Smooth muscle cell (in vitro differentiated cells): ENCODE data around the gene BTN1A1. TPM values are rescaled to one million over a fixed set of nuclear protein-coding genes. Genes with fewer than 3 reads are reported as not detected.

Experiments used
- DNase-seq: peaks from one replicate; lab custom pipeline; 2025; ENCODE audit not compliant: unreplicated experiment; lab: John Stamatoyannopoulos, UW
- H2AFZ ChIP-seq: fragments of 200-600 bp; sonication (generic); 2 replicates; pipeline ENCODE4 v1.6.0; 2016; ENCODE audit warnings: antibody characterized with exemption, low read depth, mild to moderate bottlenecking
- H3F3A ChIP-seq: fragments of 200-600 bp; sonication (generic); 2 replicates; pipeline ENCODE4 v1.6.0; 2017; ENCODE audit warnings: antibody characterized with exemption, low read depth
- H3K27ac ChIP-seq: fragments of 200-600 bp; sonication (generic); 2 replicates; pipeline ENCODE4 v1.5.1; 2016; ENCODE audit warnings: low read depth, mild to moderate bottlenecking
- H3K27me3 ChIP-seq: fragments of 200-600 bp; sonication (generic); 2 replicates; pipeline ENCODE4 v1.6.1; 2016; ENCODE audit warnings: low read depth, mild to moderate bottlenecking
- H3K36me3 ChIP-seq: fragments of 200-600 bp; sonication (generic); 2 replicates; pipeline ENCODE4 v1.5.1; 2016; ENCODE audit warnings: low read depth
- H3K4me1 ChIP-seq: fragments of 200-600 bp; sonication (generic); 2 replicates; pipeline ENCODE4 v1.5.1; 2016; ENCODE audit warnings: low read depth
- H3K4me2 ChIP-seq: fragments of 200-600 bp; sonication (generic); 2 replicates; pipeline ENCODE4 v1.6.0; 2016; ENCODE audit warnings: mild to moderate bottlenecking
- H3K4me3 ChIP-seq: fragments of 200-600 bp; sonication (generic); 2 replicates; pipeline ENCODE4 v1.5.1; 2016; ENCODE audit warnings: mild to moderate bottlenecking
- H3K79me2 ChIP-seq: fragments of 200-600 bp; sonication (generic); 2 replicates; pipeline ENCODE4 v1.6.0; 2016; ENCODE audit warnings: low read depth, mild to moderate bottlenecking
- H3K9ac ChIP-seq: fragments of 200-600 bp; sonication (generic); 2 replicates; pipeline ENCODE4 v1.6.0; 2016; ENCODE audit warnings: low read depth
- H3K9me3 ChIP-seq: fragments of 200-600 bp; sonication (generic); replicated peaks from 2 replicates; pipeline ENCODE4 v1.5.1; 2016; ENCODE audit warnings: low read depth
- H4K20me1 ChIP-seq: fragments of 200-600 bp; sonication (generic); 2 replicates; pipeline ENCODE4 v1.6.0; 2016; ENCODE audit warnings: low read depth
- WGBS: methylation state at CpG from one replicate; pipeline ENCODE4 v1.1.7; 2016; ENCODE audit warnings: low lambda C conversion rate; 5-methylcytosine and 5-hydroxymethylcytosine counted together
- polyA plus RNA-seq: library from polyadenylated mRNA; unstranded; fragments of >200 nt; fragmentation: Nextera tagmentation; extraction: Ambion mirVana; gene quantifications from 2 replicates; pipeline ENCODE4 v1.2.1, GENCODE V29; 2016
- total RNA-seq: library from RNA; depleted of rRNA; stranded (reverse); fragments of >200 nt; gene quantifications from 2 replicates; pipeline ENCODE4 v1.2.3, GENCODE V29; 2014
- TF ChIP-seq, protein P1 (sequence below): fragments of 200-600 bp; sonication (generic); IDR thresholded peaks from 2 replicates; pipeline ENCODE4 v1.5.1; 2017; ENCODE audit warnings: borderline replicate concordance, mild to moderate bottlenecking, antibody characterized with exemption; ENCODE audit not compliant: insufficient read depth, poor library complexity, severe bottlenecking

The BTN1A1 gene
- total and polyA plus RNA-seq, 2 experiments from 2014 or later, result not detected

DNA sequence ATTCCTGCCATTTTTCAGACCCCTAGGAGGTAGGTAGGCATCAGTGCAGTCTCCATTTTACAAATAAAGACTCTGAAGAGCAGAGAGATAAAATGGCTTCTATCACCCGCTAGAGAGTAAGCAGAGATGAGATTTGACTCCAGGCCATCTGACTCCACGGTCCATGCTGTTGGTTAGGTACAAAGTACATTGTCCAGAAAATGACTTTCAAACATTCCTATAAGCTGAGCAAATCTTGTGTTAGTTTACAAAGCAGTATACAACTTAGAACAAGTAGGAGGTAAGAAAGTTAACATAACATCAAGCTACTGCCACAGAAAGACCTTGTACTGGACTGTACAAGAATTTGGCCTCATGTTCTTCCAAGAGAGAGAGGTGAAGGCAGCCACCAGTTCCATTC lies 14.9 kb downstream of the BTN1A1 start:
- Histone ChIP-seq H4K20me1 (no peaks in the 10 kb centered on the region), H3K4me3 (no peak overlapping the region), H3K4me1 (no peaks in the 10 kb centered on the region), H3K4me2 (no peak overlapping the region), H3K27ac (no peak overlapping the region), H2AFZ (no peak overlapping the region), H3K79me2 (no peaks in the 10 kb centered on the region), H3K9ac (no peak overlapping the region), H3K9me3 (no peaks in the 10 kb centered on the region), H3K27me3 (no peaks in the 10 kb centered on the region), H3K36me3 (no peaks in the 10 kb centered on the region), H3F3A (peaks cover 2% of the 10 kb centered on the region)
- no peak for DNase-seq
- WGBS, result 85% methylated on average over 2 of the region's 2 CpGs
- TF ChIP-seq, protein P1, sequence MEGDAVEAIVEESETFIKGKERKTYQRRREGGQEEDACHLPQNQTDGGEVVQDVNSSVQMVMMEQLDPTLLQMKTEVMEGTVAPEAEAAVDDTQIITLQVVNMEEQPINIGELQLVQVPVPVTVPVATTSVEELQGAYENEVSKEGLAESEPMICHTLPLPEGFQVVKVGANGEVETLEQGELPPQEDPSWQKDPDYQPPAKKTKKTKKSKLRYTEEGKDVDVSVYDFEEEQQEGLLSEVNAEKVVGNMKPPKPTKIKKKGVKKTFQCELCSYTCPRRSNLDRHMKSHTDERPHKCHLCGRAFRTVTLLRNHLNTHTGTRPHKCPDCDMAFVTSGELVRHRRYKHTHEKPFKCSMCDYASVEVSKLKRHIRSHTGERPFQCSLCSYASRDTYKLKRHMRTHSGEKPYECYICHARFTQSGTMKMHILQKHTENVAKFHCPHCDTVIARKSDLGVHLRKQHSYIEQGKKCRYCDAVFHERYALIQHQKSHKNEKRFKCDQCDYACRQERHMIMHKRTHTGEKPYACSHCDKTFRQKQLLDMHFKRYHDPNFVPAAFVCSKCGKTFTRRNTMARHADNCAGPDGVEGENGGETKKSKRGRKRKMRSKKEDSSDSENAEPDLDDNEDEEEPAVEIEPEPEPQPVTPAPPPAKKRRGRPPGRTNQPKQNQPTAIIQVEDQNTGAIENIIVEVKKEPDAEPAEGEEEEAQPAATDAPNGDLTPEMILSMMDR, result no peak

DNA sequence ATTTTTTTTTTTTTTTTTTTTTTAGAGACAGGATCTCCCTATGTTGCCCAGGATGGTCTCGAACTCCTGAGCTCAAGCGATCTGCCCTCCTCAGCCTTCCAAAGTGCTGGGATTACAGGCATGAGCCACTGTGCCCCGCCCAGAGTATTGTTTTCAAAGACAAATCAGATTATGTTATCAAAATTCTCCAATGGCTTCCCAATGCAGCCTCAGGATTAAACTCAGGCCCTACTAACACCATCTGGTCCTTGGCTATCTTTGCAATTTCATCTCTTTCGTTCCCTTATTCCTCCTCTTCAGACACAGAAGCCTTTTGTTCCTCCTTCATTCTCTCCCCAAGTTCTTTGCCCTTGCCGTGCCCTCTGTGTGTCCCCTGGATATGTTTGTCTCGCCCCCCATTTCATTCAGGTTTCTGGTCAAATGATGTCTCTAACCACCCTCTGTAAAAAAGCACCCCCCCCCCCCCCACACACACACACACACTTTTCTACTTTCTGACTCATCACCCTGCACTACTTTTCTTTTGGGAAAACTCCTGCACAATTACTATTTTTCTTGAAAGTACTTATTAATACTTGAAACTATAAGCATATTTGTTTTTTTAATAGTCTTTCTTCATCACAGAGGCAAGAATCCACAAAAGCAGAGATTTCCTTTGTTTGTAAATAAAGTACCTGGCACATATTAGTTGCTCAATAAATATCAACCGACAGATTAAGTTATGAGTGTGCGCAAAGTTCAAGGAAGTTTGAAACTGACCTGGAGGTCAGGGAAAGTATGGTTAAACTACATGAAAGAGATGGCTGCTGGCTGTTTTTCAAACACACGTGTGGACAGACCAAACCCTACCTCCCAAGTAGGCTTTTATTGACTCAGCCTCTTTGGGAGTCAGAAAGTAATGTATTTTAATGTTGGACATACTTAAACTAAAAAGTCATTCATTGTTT lies 16.7 kb downstream of the BTN1A1 start:
- Histone ChIP-seq H3K79me2 (no peaks in the 10 kb centered on the region), H3K27me3 (no peaks in the 10 kb centered on the region), H3K9me3 (no peaks in the 10 kb centered on the region), H2AFZ (no peak overlapping the region), H3K4me1 (peaks cover 4% of the 10 kb centered on the region), H3K36me3 (no peaks in the 10 kb centered on the region), H3K4me2 (no peak overlapping the region), H3K27ac (no peak overlapping the region), H3K4me3 (no peak overlapping the region), H4K20me1 (no peaks in the 10 kb centered on the region), H3K9ac (no peak overlapping the region), H3F3A (peaks cover 7% of the 10 kb centered on the region)
- DNase-seq, result no peak
- 84% methylated on average over 9 of the region's 9 CpGs for WGBS
- TF ChIP-seq, protein P1, result no peak

DNA sequence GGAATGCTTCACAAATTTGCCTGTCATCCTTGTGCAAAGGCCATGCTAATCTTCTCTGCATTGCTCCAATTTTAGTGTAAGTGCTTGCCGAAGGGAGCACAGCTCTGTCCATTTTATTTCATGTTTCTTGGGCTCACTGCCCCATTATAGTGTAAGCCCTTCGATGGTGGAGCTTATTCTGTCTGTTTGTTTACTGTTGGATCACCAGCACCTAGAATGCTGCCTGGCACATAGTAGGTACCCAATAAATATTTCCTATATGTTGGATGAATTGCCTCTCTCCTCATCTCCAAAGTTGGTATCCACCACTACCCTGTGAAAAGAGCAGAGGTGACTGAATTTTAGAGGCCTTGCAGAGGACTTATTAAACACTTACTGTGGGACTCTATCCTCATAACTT lies 19.3 kb downstream of the BTN1A1 start:
- TF ChIP-seq, protein P1, result no peak
- Histone ChIP-seq H3K4me2 (no peak overlapping the region), H3K4me1 (peaks cover 23% of the 10 kb centered on the region), H3K9ac (no peak overlapping the region), H4K20me1 (no peaks in the 10 kb centered on the region), H3K36me3 (no peaks in the 10 kb centered on the region), H3K27ac (no peak overlapping the region), H2AFZ (no peak overlapping the region), H3K4me3 (no peak overlapping the region), H3F3A (peaks cover 7% of the 10 kb centered on the region), H3K79me2 (peaks cover 7% of the 10 kb centered on the region), H3K9me3 (no peaks in the 10 kb centered on the region), H3K27me3 (no peaks in the 10 kb centered on the region)
- 94% methylated on average over 2 of the region's 2 CpGs for WGBS
- DNase-seq, result no peak
